ENCODE data around the gene ABCA4.

DNA sequence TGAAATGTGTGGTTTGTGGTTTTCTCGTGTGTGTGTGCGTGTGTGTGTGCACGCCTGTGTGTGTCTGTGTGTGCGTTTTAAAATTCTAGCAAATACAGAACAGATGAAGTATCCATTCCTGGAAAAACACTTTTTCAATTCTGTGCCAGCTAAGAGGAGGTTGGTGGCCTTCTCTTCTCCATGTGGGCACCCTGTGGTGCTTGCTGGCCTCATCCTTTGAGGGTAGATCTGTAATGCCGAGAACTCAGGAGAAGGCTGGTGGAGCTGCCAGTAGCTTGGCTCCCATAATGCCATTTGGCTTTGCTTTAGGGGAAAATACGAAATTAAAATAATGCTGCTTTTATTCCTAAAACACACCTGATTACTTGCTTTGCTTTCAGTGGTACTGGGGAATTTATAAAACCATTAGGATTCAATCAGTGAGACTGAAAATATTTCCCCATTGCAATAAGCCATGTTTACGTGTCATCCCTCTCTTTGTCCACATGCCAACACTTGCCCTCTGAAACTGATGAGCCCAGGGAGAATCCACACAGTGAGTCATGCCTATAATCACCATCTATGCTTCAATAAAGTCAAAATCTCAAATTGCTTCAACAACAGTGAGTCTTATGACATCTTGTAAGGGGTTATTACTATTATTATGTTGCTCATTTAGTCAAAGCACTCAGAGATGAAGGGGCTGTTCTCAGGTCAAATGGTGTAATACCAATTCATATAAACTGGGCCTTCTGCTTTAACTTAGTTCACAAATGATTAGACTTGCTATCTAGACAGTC lies 39.2 kb downstream of the ABCA4 start:
- TF ChIP-seq POLR2A (IDR thresholded peaks at IDR 0.05; ENCODE audit: low read depth, low read length) = no peak
- no peak for TF ChIP-seq TAF1 (IDR thresholded peaks at IDR 0.05; ENCODE audit: low read depth, low read length)
- TF ChIP-seq POLR2AphosphoS5 (IDR thresholded peaks at IDR 0.05; ENCODE audit: low read depth, low read length) = no peak
- TF ChIP-seq POU2F2 (IDR thresholded peaks at IDR 0.05; ENCODE audit: low read depth, low read length) = no peak

Measured in GM12891 (cell line).